Upper lobe of left lung (tissue), 6 donors: ENCODE measurements around the gene KRT39. TPM values are rescaled to one million over a fixed set of nuclear protein-coding genes. Genes with fewer than 3 reads are reported as not detected.

Source experiments
- ATAC-seq, 2 donors: fragments of 200-7000 bp; cut with Tn5 transposase; one replicate each; pipeline ENCODE4 v1.9.1; 2022; ENCODE audit warnings: mild to moderate bottlenecking in 2 of 2, moderate library complexity in 2 of 2; ENCODE audit not compliant: low FRiP score in 2 of 2
- DNase-seq, 2 donors: peaks; one replicate each; pipeline ENCODE4 v3.0.0-alpha.2; 2019 to 2020
- H3K27ac ChIP-seq, 4 donors: fragments of 200-600 bp; sonication (generic); one replicate each; pipeline ENCODE4 v1.5.1; 2016 to 2019
- H3K27me3 ChIP-seq, 4 donors: fragments of 200-600 bp; sonication (generic); one replicate each; pipeline ENCODE4 v1.5.1; 2017 to 2019
- H3K36me3 ChIP-seq, 4 donors: fragments of 200-600 bp; sonication (generic); one replicate each; pipeline ENCODE4 v1.5.1; 2016 to 2019
- H3K4me1 ChIP-seq, 4 donors: fragments of 200-600 bp; sonication (generic); one replicate each; pipeline ENCODE4 v1.5.1; 2018 to 2019
- H3K4me3 ChIP-seq, 4 donors: fragments of 200-600 bp; sonication (generic); one replicate each; pipeline ENCODE4 v1.5.1; 2017 to 2019; ENCODE audit warnings: mild to moderate bottlenecking in 2 of 4, moderate library complexity in 1 of 4
- H3K9me3 ChIP-seq, 4 donors: fragments of 200-600 bp; sonication (generic); one replicate each; pipeline ENCODE4 v1.5.1; 2018 to 2019
- CTCF ChIP-seq, 6 experiments: fragments of 450-650 bp in 4 of 6; fragments of 200-600 bp in 2 of 6; sonication (generic) in 2 of 6; IDR thresholded peaks; one replicate each; pipeline ENCODE4 v1.5.1; 2016 to 2019; ENCODE audit warnings: antibody characterized with exemption in 6 of 6
- EP300 ChIP-seq, 4 donors: sonication (generic); formaldehyde crosslinking; IDR thresholded peaks; one replicate each; pipeline ENCODE4 v1.5.1; 2017; ENCODE audit warnings: antibody characterized with exemption in 4 of 4, control low read depth in 2 of 4
- POLR2A ChIP-seq, 4 donors: fragments of 450-650 bp; IDR thresholded peaks; one replicate each; pipeline ENCODE4 v1.5.1; 2016 to 2017; ENCODE audit warnings: antibody characterized with exemption in 4 of 4, mild to moderate bottlenecking in 2 of 4
- POLR2AphosphoS5 ChIP-seq, 2 donors: sonication (generic); formaldehyde crosslinking; IDR thresholded peaks; one replicate each; pipeline ENCODE4 v1.5.1; 2017; ENCODE audit warnings: antibody characterized with exemption in 2 of 2
- WGBS, 2 donors: methylation state at CpG; one replicate each; pipeline ENCODE4 v1.1.5; 2017 to 2018; 5-methylcytosine and 5-hydroxymethylcytosine counted together
- total RNA-seq, 6 donors: library from RNA; depleted of rRNA in 4 of 6; stranded (reverse); fragments of >200 nt in 4 of 6; gene quantifications; one replicate each; pipeline versions ENCODE4 v1.1.0 to v1.2.1, GENCODE V29; 2016 to 2021
- donor health status: DM: no; HTN: no; CAD: no; lungs with moderate emphysema.
- donor health status: DM: no; HTN: yes; CAD: no; lungs with severe emphysema.

The KRT39 gene
- total RNA-seq, 6 donors from 2014 or later = not detected

DNA sequence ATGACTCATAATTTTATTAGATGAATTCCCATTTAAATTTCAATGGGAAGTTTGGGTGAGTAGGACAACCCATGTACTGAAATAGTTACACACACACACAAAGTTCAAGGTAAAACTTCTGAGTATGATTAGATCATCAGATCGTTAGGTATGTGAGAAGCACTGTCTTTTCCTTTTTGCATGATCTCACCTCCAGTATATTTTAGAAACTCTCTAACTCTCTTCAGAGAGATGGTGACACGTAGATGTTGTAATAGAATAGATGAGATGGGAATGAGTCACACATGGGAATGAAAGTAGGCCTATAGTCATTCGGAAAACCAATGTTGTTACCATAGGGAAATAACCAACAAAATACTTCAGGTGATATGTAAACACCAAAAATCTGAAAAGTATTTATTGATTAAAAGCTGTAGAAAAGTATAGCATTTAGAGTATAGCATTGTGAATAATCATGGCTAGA lies 51.5 kb downstream of the KRT39 start:
- 34 to 52% methylated on average over 3 of the region's 3 CpGs for WGBS, 2 donors
- ATAC-seq = peak in 1 of 2 donors; percentile 87
- H3K4me3 ChIP-seq = no peak overlapping the region

DNA sequence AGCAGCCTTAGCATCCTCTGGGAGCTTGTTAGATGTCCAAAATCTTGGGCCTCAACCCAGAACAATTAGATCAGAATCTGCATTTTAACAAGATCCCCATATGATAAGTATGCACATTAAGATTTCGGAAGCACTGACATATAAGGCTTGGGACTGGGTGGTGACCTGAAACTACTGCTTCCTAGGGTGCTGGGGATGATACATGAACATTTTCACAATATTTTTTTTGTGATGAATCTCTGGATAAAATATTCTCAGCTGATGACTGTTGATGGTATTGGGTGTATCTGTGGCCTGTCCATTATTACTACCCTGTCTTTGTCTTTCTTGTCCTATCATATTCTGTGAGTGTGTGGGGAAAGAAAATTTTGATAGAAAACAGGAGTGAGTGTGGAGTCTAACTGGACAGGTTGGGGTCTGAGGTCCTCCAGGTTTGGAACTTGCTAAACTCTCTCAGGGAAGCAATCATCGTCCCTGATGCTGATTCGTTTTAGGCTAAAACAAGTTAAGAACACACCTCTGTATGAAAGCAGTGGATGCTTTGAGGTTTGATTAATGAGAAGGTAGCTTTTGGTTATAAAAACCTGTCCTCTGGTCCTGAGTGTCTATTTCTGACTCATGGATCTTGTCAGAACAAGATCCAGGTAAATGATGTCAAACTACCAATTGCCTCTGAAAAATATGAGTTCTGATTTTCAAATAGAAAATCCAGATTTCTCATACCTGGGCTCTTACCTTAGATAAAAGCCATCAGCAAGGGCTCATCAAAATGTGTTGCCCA lies 52.5 kb downstream of the KRT39 start:
- 75 to 96% methylated on average over 3 of the region's 3 CpGs for WGBS, 2 donors
- Histone ChIP-seq H3K36me3 (no peaks in the 10 kb centered on the region), H3K9me3 (no peaks in the 10 kb centered on the region), H3K4me3 (no peak overlapping the region), H3K4me1 (peaks cover 7 to 11% (median 9%) of the 10 kb centered on the region in 4 donors), H3K27me3 (no peaks in the 10 kb centered on the region), H3K27ac (no peak overlapping the region)
- no peak for DNase-seq
- no peak for TF ChIP-seq CTCF (IDR thresholded peaks at IDR 0.05)
- TF ChIP-seq POLR2A (IDR thresholded peaks at IDR 0.05) = no peak
- no peak for TF ChIP-seq POLR2AphosphoS5 (IDR thresholded peaks at IDR 0.05)
- no peak for TF ChIP-seq EP300 (IDR thresholded peaks at IDR 0.05)
- no peak for ATAC-seq

More for the DNA sequence above, 51.5 kb downstream of the KRT39 start:
- H3K9me3 ChIP-seq = no peaks in the 10 kb centered on the region
- no peaks in the 10 kb centered on the region for H3K36me3 ChIP-seq
- TF ChIP-seq POLR2A (IDR thresholded peaks at IDR 0.05) = no peak
- no peak for TF ChIP-seq CTCF (IDR thresholded peaks at IDR 0.05)
- no peak for TF ChIP-seq EP300 (IDR thresholded peaks at IDR 0.05)
- TF ChIP-seq POLR2AphosphoS5 (IDR thresholded peaks at IDR 0.05) = no peak
- no peak overlapping the region for H3K27ac ChIP-seq
- no peaks in the 10 kb centered on the region for H3K27me3 ChIP-seq
- peaks cover 0 to 4% (median 1%) of the 10 kb centered on the region in 4 donors for H3K4me1 ChIP-seq
- DNase-seq = no peak

GRCh38 chr17:40912486-40913210 lies 54.1 kb downstream of the KRT39 start:
- Histone ChIP-seq H3K4me1 (peaks cover 7 to 12% (median 9%) of the 10 kb centered on the region in 4 donors), H3K27me3 (no peaks in the 10 kb centered on the region), H3K36me3 (no peaks in the 10 kb centered on the region), H3K27ac (peak overlapping the region in 1 of 4 donors; percentile 62), H3K4me3 (no peak overlapping the region), H3K9me3 (no peaks in the 10 kb centered on the region)
- DNase-seq = no peak
- ATAC-seq = no peak
- 79 to 85% methylated on average over 13 of the region's 13 CpGs for WGBS, 2 donors
- TF ChIP-seq POLR2A (IDR thresholded peaks at IDR 0.05) (no peak), CTCF (IDR thresholded peaks at IDR 0.05) (no peak), EP300 (IDR thresholded peaks at IDR 0.05) (no peak), POLR2AphosphoS5 (IDR thresholded peaks at IDR 0.05) (no peak)

DNA sequence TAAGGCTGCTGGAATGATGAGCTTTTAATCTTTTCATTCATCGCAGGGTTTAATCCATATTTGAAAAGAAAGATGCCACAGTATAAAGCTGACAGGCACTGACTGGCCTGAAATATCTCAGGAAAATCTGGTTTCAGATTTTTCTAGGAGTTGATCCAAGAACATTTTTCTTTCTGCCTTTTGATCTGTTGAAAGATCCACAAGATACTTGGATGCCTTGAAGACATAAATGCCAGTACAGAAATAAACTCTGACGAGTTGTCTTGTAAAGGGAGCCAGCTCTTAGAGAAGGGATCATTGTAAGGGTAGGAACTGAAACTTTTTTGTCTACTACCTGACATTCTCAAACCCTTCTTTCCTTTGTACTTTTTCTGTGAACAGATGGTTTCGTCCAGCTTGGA lies 56.3 kb downstream of the KRT39 start:
- ATAC-seq = no peak
- Histone ChIP-seq H3K9me3 (no peaks in the 10 kb centered on the region), H3K27ac (peak overlapping the region in 1 of 4 donors; percentile 19), H3K36me3 (no peaks in the 10 kb centered on the region), H3K4me1 (peaks cover 7 to 12% (median 9%) of the 10 kb centered on the region in 4 donors), H3K4me3 (no peak overlapping the region), H3K27me3 (no peaks in the 10 kb centered on the region)
- no peak for DNase-seq
- WGBS, 2 donors = 72 to 77% methylated on average over 3 of the region's 3 CpGs
- no peak for TF ChIP-seq POLR2A (IDR thresholded peaks at IDR 0.05)
- TF ChIP-seq EP300 (IDR thresholded peaks at IDR 0.05) = no peak
- no peak for TF ChIP-seq POLR2AphosphoS5 (IDR thresholded peaks at IDR 0.05)
- TF ChIP-seq CTCF (IDR thresholded peaks at IDR 0.05) = no peak
